Right ventricle myocardium superior (tissue), 1 donor: ENCODE data around the gene RARS1. TPM values are rescaled to one million over a fixed set of nuclear protein-coding genes. Genes with fewer than 3 reads are reported as not detected.
"Not testable (repeated sequence)": the region's sequence is repeated elsewhere in the genome, so short reads cannot be mapped to it uniquely, and the experiment has no call there.

ENCODE experiments used
- ATAC-seq: fragments of 200-7000 bp; cut with Tn5 transposase; one replicate; pipeline ENCODE4 v1.9.1; 2020; ENCODE audit warnings: mild to moderate bottlenecking; ENCODE audit not compliant: poor library complexity
- DNase-seq: peaks from one replicate; pipeline ENCODE4 v3.0.0-alpha.2; 2020
- intact Hi-C: fragments of 100-400 bp; cut with DNase I; formaldehyde crosslinking; loops from one replicate; pipeline ENCODE4 v1.11.2; 2022
- microRNA-seq: library from miRNA; unstranded; fragments of <30 nt; microRNA quantifications from one replicate; pipeline ENCODE4 v1.2.0, GENCODE V29; 2020
- total RNA-seq: library from RNA; stranded (reverse); fragmentation: NEBNext Ultra II Directional; extraction: Animal tissue kit (Norgen Biotek cat#: 25700); gene quantifications from one replicate; pipeline ENCODE4 v1.2.1, GENCODE V29; 2021
- donor health status: DM: no; HTN: yes; CAD: no; lungs with severe emphysema.

RARS1 gene
- total RNA-seq, 1 donor from 2014 or later, result 41.8 TPM

DNA sequence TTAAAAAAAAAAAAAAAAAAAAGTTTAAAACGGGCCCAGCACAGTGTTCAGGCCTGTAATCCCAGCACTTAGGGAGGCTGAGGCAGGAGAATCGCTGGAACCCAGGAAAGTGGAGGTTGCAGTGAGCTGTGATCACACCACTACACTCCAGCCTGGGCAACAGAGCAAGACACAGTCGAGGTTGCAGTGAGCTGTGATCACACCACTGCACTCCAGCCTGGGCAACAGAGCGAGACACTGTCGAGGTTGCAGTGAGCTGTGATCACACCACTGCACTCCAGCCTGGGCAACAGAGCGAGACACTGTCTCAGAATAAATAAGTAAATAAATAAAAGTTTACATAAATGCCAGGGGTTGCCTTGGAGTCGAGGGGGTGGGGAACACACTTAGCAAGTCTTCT lies 48.1 kb downstream of the RARS1 start:
- ATAC-seq, DNase-seq, intact Hi-C loops: not testable (repeated sequence)

DNA sequence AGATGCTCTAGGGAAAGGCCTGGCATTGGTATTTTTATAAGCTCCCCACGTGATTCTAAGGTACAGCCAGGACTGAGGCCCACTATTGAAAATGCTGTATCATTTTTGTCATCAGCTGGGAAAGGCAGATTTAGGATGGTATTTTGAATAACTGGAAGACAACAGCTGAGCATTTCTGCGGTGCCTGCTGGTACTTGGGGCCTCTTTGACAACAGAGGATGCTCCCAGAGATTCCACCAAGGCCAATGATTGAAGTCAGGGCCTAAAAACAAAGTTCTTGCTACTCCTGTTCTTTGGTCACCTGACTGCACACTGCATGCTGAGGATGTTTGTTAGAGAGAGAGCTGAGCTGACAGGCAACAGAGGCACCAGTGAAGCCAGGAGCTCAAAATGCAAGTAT lies 50.9 kb downstream of the RARS1 start:
- intact Hi-C loops, result no loop called here
- ATAC-seq (no peak), DNase-seq (no peak)

GRCh38 chr5:168549554-168549953 lies 63.3 kb downstream of the RARS1 start:
- ATAC-seq (no peak), DNase-seq (no peak)
- intact Hi-C loops, result no loop called here

GRCh38 chr5:168550656-168551055 lies 64.4 kb downstream of the RARS1 start:
- DNase-seq, result no peak
- no peak for ATAC-seq

DNA sequence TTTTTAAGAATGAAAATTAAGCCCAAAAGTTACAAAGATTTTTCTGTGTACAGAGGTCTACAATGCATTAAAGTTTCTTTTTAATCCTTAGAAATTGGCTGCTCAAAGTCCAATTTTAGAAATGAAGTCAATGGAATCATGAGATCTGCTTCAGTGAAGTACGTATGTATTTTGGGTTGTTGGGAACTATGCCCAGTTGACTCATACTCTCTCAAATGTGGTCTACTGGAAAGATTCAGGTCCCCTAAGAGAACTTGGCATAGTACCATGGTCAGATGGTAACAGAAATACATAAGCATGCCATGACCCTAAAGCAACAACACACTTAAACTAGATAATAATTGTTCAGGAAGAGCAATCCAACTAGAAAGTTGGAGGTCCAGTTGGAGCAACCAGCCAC lies 65.9 kb downstream of the RARS1 start:
- DNase-seq (no peak), ATAC-seq (peak; percentile 83)
- intact Hi-C loops, result no loop called here

More at GRCh38 chr5:168550656-168551055, 64.4 kb downstream of the RARS1 start:
- intact Hi-C loops, result no loop called here

GRCh38 chr5:168553377-168554130 lies 67.3 kb downstream of the RARS1 start:
- intact Hi-C loops, result no loop called here
- DNase-seq (no peak), ATAC-seq (no peak)

DNA sequence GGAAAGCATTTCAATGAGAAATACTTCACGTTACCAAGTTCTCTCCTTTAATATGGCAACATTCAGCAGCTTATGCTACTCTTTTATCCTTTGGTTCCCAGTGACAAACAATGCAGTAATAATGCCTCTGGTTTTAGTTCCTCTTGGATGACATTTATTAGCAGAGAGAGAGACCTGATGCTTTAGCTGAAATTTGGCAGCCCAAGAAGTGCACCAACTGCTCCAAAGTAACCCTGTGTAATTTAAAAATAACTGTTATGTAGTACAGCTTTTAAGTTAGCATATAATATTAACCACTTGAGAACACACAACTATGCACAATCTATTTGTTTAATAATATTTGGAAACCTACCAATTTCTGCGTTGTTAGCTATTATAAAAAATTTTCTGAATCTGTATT lies 71.1 kb downstream of the RARS1 start:
- no peak for DNase-seq
- intact Hi-C loops, result no loop called here
- ATAC-seq, result no peak

- intact Hi-C loops, result loop anchor here (10.0 kb wide), 1 partner anchor 67 kb away; no protein-coding TSS in a partner anchor
- no peak for ATAC-seq
- no peak for DNase-seq
Measured at GRCh38 chr5:168562279-168562678, 76.0 kb downstream of the RARS1 start.

- ATAC-seq (no peak), DNase-seq (no peak)
- intact Hi-C loops, result loop anchor here (10.0 kb wide), 1 partner anchor 69 kb away; no protein-coding TSS in a partner anchor
Measured at GRCh38 chr5:168563959-168564358, 77.7 kb downstream of the RARS1 start.

DNA sequence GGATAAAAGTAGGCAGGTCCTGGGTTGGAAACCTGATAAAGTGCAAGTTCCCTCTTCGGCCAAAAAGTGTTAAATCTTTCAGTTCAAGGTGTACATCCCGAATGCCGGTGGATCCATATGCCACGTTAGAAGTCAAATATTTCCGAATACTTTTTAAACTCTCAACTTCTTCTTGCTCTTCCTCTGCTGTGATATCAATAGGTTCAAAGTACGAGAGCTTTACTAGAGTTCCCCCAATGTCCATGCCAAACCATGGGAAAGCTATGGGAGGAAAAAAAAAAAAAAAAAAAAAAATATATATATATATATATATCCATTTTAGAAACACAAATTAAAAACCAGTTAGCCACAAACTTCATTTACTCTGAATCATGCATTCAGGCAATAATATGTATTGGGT lies 82.5 kb downstream of the RARS1 start:
- no peak for ATAC-seq
- no peak for DNase-seq
- intact Hi-C loops, result loop anchor here (10.0 kb wide), 1 partner anchor 74 kb away; no protein-coding TSS in a partner anchor

Small RNA genes within 50 kb of the gene (microRNA-seq; reads per million reads assigned to microRNA genes)
- gene MIR103A1, result not detected
- gene MIR103B1, result not detected

Other genes starting within 250 kb of the RARS1 start
- 1.8 TPM for gene WWC1, start 194.8 kb upstream of the RARS1 start, total RNA-seq
- gene FBLL1, start 42.8 kb downstream of the RARS1 start, total RNA-seq, result not detected
- gene PANK3, start 92.9 kb downstream of the RARS1 start, total RNA-seq, result 26.1 TPM